Ovary (tissue), 9 donors: ENCODE results near the gene DNAAF1. TPM values are rescaled to one million over a fixed set of nuclear protein-coding genes. Genes with fewer than 3 reads are reported as not detected.
A peak's percentile ranks its signal among the peaks of the same experiment; 100 is the strongest.

Experiments used
- DNase-seq, 5 donors: peaks; one replicate each; pipeline ENCODE4 v3.0.0-alpha.2; 2019 to 2020
- H3K27ac ChIP-seq, 2 donors: fragments of 200-600 bp; one replicate each; pipeline versions ENCODE4 v1.5.1 to v1.8.0; 2019 to 2022
- H3K27me3 ChIP-seq: fragments of 200-600 bp; one replicate; pipeline ENCODE4 v1.8.0; 2022
- H3K36me3 ChIP-seq: fragments of 200-600 bp; sonication (generic); one replicate; pipeline ENCODE4 v1.5.1; 2019
- H3K4me1 ChIP-seq: one replicate; pipeline ENCODE4 v1.8.1; 2013; ENCODE audit warnings: mild to moderate bottlenecking, moderate library complexity; ENCODE audit not compliant: insufficient read depth
- H3K4me3 ChIP-seq: fragments of 200-600 bp; sonication (generic); one replicate; pipeline ENCODE4 v1.5.1; 2017
- H3K9me3 ChIP-seq, 2 donors: fragments of 200-600 bp in 1 of 2; sonication (generic) in 1 of 2; one replicate each; pipeline versions ENCODE4 v1.5.1 to v1.8.1; 2013 to 2019; ENCODE audit warnings: mild to moderate bottlenecking in 1 of 2, moderate library complexity in 1 of 2
- EP300 ChIP-seq: sonication (generic); formaldehyde crosslinking; IDR thresholded peaks from one replicate; pipeline ENCODE4 v1.6.1; 2017; ENCODE audit warnings: antibody characterized with exemption
- POLR2A ChIP-seq: fragments of 450-650 bp; IDR thresholded peaks from one replicate; pipeline ENCODE4 v1.6.1; 2017; ENCODE audit warnings: antibody characterized with exemption, mild to moderate bottlenecking, moderate library complexity
- WGBS, 3 donors: extraction: QIAGEN DNeasy Blood & Tissue Kit in 1 of 3; methylation state at CpG; one replicate each; pipeline versions ENCODE4 v1.1.5 to v1.1.7; 2013 to 2017; 5-methylcytosine and 5-hydroxymethylcytosine counted together
- intact Hi-C, 4 donors: fragments of 100-400 bp; cut with DNase I; formaldehyde crosslinking; loops; one replicate each; pipeline versions ENCODE4 v1.11.0 to v1.15.1; 2022 to 2023
- polyA plus RNA-seq, 2 donors: library from polyadenylated mRNA; stranded (reverse); fragments of 200-250 nt in 1 of 2; fragments of 350-450 nt in 1 of 2; fragmentation: Illumina TruSeq in 1 of 2; extraction: RNeasy Lipid Tissue Mini Kit (QIAGEN cat#74804) in 1 of 2; gene quantifications; one replicate each; pipeline ENCODE4 v1.2.3, GENCODE V29; 2013 to 2014
- total RNA-seq, 7 donors: library from RNA; depleted of rRNA in 2 of 7; stranded (reverse); fragments of >200 nt in 2 of 7; fragmentation: NEBNext Ultra II Directional in 3 of 7; extraction: Animal tissue kit (Norgen Biotek cat#: 25700) in 3 of 7; gene quantifications; one replicate each; pipeline versions ENCODE4 v1.1.0 to v1.2.4, GENCODE V29; 2016 to 2023
- TF ChIP-seq, protein P1 (sequence below), 3 donors: fragments of 450-650 bp in 2 of 3; fragments of 200-600 bp in 1 of 3; IDR thresholded peaks; one replicate each; pipeline versions ENCODE4 v1.5.1 to v1.8.0; 2016 to 2022; ENCODE audit warnings: antibody characterized with exemption in 3 of 3, mild to moderate bottlenecking in 1 of 3
- donor health status: DM: no; HTN: no; CAD: no; lungs with moderate emphysema.
- donor health status: DM: no; HTN: no; CAD: no.
- donor health status: Bipolar disorder and iron deficiency.
- donor health status: DM: yes; HTN: yes; CAD: no.
- donor health status: DM: no; HTN: no; CAD: no.
- donor health status: DM: yes; HTN: yes; CAD: no.

DNAAF1 gene
- total and polyA plus RNA-seq, 9 donors, result 0.33 to 42.6 (median 1.8) TPM

DNA sequence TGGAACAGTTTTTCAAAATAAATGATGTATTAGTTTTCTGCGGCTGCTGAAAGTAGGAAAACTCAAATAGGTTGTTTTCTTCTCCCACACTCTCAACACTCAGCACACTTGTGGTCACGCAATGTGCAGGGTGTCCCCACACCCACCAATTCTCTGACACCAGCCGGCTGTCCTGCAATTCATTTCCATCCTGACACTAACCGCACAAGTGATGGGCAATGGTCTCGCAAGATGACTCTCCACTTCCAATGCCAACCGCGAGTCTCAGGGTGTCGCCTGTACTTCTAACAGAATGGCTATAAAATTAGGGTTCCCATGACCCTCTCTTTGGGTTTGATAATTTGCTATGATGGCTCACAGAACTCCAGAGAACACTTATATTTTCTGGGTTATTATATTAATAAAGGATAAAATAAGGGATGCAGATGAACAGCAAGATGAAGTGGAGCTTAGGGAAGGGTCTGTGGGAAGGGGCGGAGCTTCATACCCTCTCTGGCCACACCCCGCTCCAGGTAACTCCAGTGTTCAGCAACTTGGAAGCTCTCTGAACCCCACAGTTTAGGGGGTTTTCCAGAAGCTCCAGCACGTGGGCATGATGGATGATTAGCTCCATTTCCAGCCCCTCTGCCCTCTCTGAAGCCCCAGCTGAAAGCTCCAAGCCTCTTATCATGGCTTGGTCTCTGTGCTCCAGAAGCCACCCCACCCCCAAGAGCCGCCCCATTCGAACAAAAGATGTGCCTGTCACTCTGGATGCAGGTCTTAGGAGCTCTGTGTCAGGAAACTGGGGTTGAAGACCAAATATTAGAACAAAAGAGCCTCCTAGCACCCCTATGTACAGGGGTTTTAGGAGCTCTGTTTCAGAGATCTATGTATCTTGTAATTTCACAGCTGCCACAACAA is 21.9 kb downstream of the DNAAF1 start:
- intact Hi-C loops, result no loop called here
- Histone ChIP-seq H3K4me1 (no peaks in the 10 kb centered on the region), H3K9me3 (no peaks in the 10 kb centered on the region), H3K4me3 (no peak overlapping the region), H3K27ac (no peak overlapping the region), H3K27me3 (no peaks in the 10 kb centered on the region), H3K36me3 (no peaks in the 10 kb centered on the region)
- DNase-seq, result no peak
- WGBS, 3 donors, result 80 to 83% (median 80%) methylated on average over 13 of the region's 13 CpGs
- TF ChIP-seq, protein P1, sequence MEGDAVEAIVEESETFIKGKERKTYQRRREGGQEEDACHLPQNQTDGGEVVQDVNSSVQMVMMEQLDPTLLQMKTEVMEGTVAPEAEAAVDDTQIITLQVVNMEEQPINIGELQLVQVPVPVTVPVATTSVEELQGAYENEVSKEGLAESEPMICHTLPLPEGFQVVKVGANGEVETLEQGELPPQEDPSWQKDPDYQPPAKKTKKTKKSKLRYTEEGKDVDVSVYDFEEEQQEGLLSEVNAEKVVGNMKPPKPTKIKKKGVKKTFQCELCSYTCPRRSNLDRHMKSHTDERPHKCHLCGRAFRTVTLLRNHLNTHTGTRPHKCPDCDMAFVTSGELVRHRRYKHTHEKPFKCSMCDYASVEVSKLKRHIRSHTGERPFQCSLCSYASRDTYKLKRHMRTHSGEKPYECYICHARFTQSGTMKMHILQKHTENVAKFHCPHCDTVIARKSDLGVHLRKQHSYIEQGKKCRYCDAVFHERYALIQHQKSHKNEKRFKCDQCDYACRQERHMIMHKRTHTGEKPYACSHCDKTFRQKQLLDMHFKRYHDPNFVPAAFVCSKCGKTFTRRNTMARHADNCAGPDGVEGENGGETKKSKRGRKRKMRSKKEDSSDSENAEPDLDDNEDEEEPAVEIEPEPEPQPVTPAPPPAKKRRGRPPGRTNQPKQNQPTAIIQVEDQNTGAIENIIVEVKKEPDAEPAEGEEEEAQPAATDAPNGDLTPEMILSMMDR (IDR thresholded peaks at IDR 0.05), result no peak
- TF ChIP-seq POLR2A, result no peak
- TF ChIP-seq EP300, result no peak

- intact Hi-C loops, result loop anchor here in 1 of 4 donors (10.0 kb wide), 2 partner anchors 85 to 205 kb away; partner anchors contain the start of gene NECAB2
- 70 to 77% (median 75%) methylated on average over 11 of the region's 11 CpGs for WGBS, 3 donors
Measured at GRCh38 chr16:84169765-84170310, 24.7 kb downstream of the DNAAF1 start.

GRCh38 chr16:84174396-84174795 is 29.3 kb downstream of the DNAAF1 start:
- Histone ChIP-seq H3K4me3 (no peak overlapping the region), H3K27ac (no peak overlapping the region), H3K36me3 (no peaks in the 10 kb centered on the region), H3K9me3 (no peaks in the 10 kb centered on the region), H3K4me1 (peaks cover 16% of the 10 kb centered on the region), H3K27me3 (no peaks in the 10 kb centered on the region)
- WGBS, 3 donors, result 65 to 83% (median 71%) methylated on average over 11 of the region's 11 CpGs
- intact Hi-C loops, result loop anchor here in 1 of 4 donors (10.0 kb wide), 2 partner anchors 90 to 210 kb away; partner anchors contain the start of gene NECAB2
- TF ChIP-seq, protein P1 (IDR thresholded peaks at IDR 0.05), result no peak
- TF ChIP-seq EP300 (no peak), POLR2A (no peak)
- no peak for DNase-seq

More at GRCh38 chr16:84169765-84170310, 24.7 kb downstream of the DNAAF1 start:
- Histone ChIP-seq H3K36me3 (no peaks in the 10 kb centered on the region), H3K27me3 (no peaks in the 10 kb centered on the region), H3K4me3 (no peak overlapping the region), H3K27ac (no peak overlapping the region), H3K9me3 (no peaks in the 10 kb centered on the region), H3K4me1 (no peaks in the 10 kb centered on the region)
- TF ChIP-seq EP300 (no peak), POLR2A (no peak)
- TF ChIP-seq, protein P1 (IDR thresholded peaks at IDR 0.05), result no peak
- DNase-seq, result no peak

DNA sequence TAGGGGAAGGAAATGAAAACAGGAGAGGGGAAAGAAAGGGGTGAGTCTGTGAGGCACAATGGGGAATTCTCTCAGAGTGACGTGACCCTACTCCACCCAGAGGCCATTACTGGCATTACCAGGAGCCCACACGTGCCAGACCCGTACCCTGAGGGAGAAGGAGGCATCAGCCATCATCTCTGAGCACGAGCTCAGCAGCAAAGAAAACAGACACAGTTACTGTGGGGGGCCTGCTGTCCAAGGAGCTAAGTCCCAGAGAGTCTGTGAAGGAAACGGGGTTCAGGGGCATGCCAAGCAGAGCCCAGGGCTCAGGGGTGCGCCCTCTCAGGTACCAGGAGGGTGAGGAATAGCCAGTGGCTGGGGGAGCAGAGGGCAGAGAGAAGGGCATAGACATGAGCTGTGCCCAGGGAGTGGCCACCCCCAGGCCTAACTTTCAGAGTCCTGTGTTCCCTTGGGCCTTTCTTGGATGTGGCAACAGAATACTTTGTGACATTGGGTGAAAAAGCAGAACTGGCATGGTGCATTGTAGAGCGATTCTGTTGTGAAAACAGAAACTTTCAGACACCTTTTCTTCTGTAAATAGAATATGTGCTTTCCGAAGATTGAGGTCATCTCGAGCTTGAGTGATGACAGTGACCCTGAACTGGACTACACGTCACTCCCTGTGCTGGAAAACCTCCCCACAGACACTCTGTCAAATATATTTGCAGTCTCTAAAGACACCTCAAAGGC is 30.4 kb downstream of the DNAAF1 start:
- no peaks in the 10 kb centered on the region for H3K27me3 ChIP-seq
- H3K4me1 ChIP-seq, result peaks cover 16% of the 10 kb centered on the region
- intact Hi-C loops, result loop anchor here in 1 of 4 donors (5.0 to 10.0 kb wide), 3 partner anchors 43 to 211 kb away; partner anchors contain the start of gene NECAB2
- H3K27ac ChIP-seq, result peak overlapping the region in 1 of 2 donors; percentile 44
- no peaks in the 10 kb centered on the region for H3K9me3 ChIP-seq
- H3K4me3 ChIP-seq, result no peak overlapping the region
- H3K36me3 ChIP-seq, result no peaks in the 10 kb centered on the region
- TF ChIP-seq POLR2A (peak; percentile 16), EP300 (no peak)
- TF ChIP-seq, protein P1 (IDR thresholded peaks at IDR 0.05), result peak in 1 of 3 donors; percentile 68
- DNase-seq, result peak in 3 of 5 donors; percentile 51 to 78 (median 61)
- WGBS, 3 donors, result 32 to 57% (median 50%) methylated on average over 10 of the region's 10 CpGs
